Hepatocyte (in vitro differentiated cells): ENCODE data around the gene TMEM258. TPM values are rescaled to one million over a fixed set of nuclear protein-coding genes. Genes with fewer than 3 reads are reported as not detected.

ENCODE experiments used
- DNase-seq: peaks from one replicate; pipeline ENCODE4 v3.0.0-alpha.2; 2016; ENCODE audit warnings: low spot score
- H2AFZ ChIP-seq: fragments of 200-600 bp; sonication (generic); 2 replicates; pipeline ENCODE4 v1.6.0; 2016; ENCODE audit warnings: antibody characterized with exemption, mild to moderate bottlenecking
- H3K27ac ChIP-seq: fragments of 200-600 bp; sonication (generic); 2 replicates; pipeline ENCODE4 v1.5.1; 2016; ENCODE audit warnings: mild to moderate bottlenecking
- H3K27me3 ChIP-seq: fragments of 200-600 bp; sonication (generic); 2 replicates; pipeline ENCODE4 v1.6.1; 2016
- H3K36me3 ChIP-seq: fragments of 200-600 bp; sonication (generic); replicated peaks from 2 replicates; pipeline ENCODE4 v1.5.1; 2016; ENCODE audit warnings: low read depth; ENCODE audit not compliant: insufficient read depth
- H3K4me1 ChIP-seq: fragments of 200-600 bp; sonication (generic); 2 replicates; pipeline ENCODE4 v1.5.1; 2016; ENCODE audit warnings: mild to moderate bottlenecking, moderate library complexity; ENCODE audit not compliant: insufficient read depth
- H3K4me2 ChIP-seq: fragments of 200-600 bp; sonication (generic); 2 replicates; pipeline ENCODE4 v1.6.0; 2016
- H3K4me3 ChIP-seq: fragments of 200-600 bp; sonication (generic); 2 replicates; pipeline ENCODE4 v1.5.1; 2016; ENCODE audit warnings: mild to moderate bottlenecking
- H3K79me2 ChIP-seq: fragments of 200-600 bp; sonication (generic); 2 replicates; pipeline ENCODE4 v1.6.0; 2017; ENCODE audit warnings: mild to moderate bottlenecking
- H3K9me2 ChIP-seq: fragments of 200-600 bp; sonication (generic); replicated peaks from 2 replicates; pipeline ENCODE4 v1.6.0; 2017; ENCODE audit warnings: mild to moderate bottlenecking; ENCODE audit not compliant: insufficient read depth
- H3K9me3 ChIP-seq: fragments of 200-600 bp; sonication (generic); 2 replicates; pipeline ENCODE4 v1.5.1; 2016; ENCODE audit warnings: low read depth, mild to moderate bottlenecking
- H4K20me1 ChIP-seq: fragments of 200-600 bp; sonication (generic); 2 replicates; pipeline ENCODE4 v1.6.0; 2016; ENCODE audit warnings: mild to moderate bottlenecking; ENCODE audit not compliant: insufficient read depth, poor library complexity, severe bottlenecking
- EZH2 ChIP-seq: fragments of 200-600 bp; sonication (generic); IDR thresholded peaks from 2 replicates; pipeline ENCODE4 v1.6.1; 2016; ENCODE audit warnings: antibody characterized with exemption, mild to moderate bottlenecking, borderline replicate concordance
- EZH2phosphoT487 ChIP-seq: fragments of 200-600 bp; sonication (generic); IDR thresholded peaks from one replicate; pipeline ENCODE4 v1.6.1; 2018; ENCODE audit warnings: antibody characterized with exemption, mild to moderate bottlenecking, low read depth, moderate library complexity; ENCODE audit not compliant: unreplicated experiment, severe bottlenecking
- WGBS: methylation state at CpG from one replicate; pipeline ENCODE4 v1.1.6; 2016; ENCODE audit warnings: low lambda C conversion rate; ENCODE audit errors: missing lambda C conversion rate; 5-methylcytosine and 5-hydroxymethylcytosine counted together
- polyA plus RNA-seq: library from polyadenylated mRNA; unstranded; fragments of >200 nt; fragmentation: Nextera tagmentation; extraction: Ambion mirVana; gene quantifications from 2 replicates; pipeline ENCODE4 v1.2.1, GENCODE V29; 2016
- total RNA-seq: library from RNA; depleted of rRNA; stranded (reverse); fragments of >200 nt; gene quantifications from 2 replicates; pipeline ENCODE4 v1.2.3, GENCODE V29; 2014
- TF ChIP-seq, protein P1 (sequence below): fragments of 200-600 bp; sonication (generic); IDR thresholded peaks from 2 replicates; pipeline ENCODE4 v1.5.1; 2016; ENCODE audit warnings: antibody characterized with exemption, mild to moderate bottlenecking; ENCODE audit not compliant: poor library complexity

Gene TMEM258
- total and polyA plus RNA-seq, 2 experiments from 2014 or later, result 64.7 to 253 TPM

DNA sequence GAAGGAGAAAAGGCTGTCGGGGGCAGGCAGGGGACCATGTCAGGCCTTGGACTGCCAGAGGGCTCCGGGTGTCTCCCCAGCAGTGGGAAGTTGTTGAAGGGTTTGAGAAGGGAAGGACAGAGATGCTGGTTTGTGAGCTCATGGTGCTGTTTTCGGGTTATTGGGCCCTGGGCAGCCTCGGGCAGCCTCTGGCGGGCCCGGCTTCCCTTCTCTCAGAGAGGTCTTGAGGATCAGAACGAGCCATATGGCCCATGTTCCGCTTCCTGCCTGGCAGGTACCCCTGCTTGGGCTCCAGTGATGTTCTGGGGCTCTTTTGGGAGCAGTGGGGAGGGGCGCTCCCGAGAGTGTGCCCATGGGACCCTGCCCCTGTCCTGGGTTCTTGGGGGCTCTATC, 30.2 kb downstream of the TMEM258 start:
- TF ChIP-seq EZH2 (no peak), EZH2phosphoT487 (no peak)
- TF ChIP-seq, protein P1, sequence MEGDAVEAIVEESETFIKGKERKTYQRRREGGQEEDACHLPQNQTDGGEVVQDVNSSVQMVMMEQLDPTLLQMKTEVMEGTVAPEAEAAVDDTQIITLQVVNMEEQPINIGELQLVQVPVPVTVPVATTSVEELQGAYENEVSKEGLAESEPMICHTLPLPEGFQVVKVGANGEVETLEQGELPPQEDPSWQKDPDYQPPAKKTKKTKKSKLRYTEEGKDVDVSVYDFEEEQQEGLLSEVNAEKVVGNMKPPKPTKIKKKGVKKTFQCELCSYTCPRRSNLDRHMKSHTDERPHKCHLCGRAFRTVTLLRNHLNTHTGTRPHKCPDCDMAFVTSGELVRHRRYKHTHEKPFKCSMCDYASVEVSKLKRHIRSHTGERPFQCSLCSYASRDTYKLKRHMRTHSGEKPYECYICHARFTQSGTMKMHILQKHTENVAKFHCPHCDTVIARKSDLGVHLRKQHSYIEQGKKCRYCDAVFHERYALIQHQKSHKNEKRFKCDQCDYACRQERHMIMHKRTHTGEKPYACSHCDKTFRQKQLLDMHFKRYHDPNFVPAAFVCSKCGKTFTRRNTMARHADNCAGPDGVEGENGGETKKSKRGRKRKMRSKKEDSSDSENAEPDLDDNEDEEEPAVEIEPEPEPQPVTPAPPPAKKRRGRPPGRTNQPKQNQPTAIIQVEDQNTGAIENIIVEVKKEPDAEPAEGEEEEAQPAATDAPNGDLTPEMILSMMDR, result no peak
- no peaks in the 10 kb centered on the region for H3K27me3 ChIP-seq
- peaks cover 79% of the 10 kb centered on the region for H3K4me1 ChIP-seq
- no peaks in the 10 kb centered on the region for H3K9me3 ChIP-seq
- H3K9me2 ChIP-seq, result no peaks in the 10 kb centered on the region
- WGBS, result 59% methylated on average over 7 of the region's 10 CpGs
- no peaks in the 10 kb centered on the region for H4K20me1 ChIP-seq
- no peak for DNase-seq
- peak overlapping the region; percentile 58 for H3K4me2 ChIP-seq
- H3K79me2 ChIP-seq, result peaks cover 88% of the 10 kb centered on the region
- no peak overlapping the region for H2AFZ ChIP-seq
- H3K27ac ChIP-seq, result peak overlapping the region; percentile 89
- no peaks in the 10 kb centered on the region for H3K36me3 ChIP-seq
- H3K4me3 ChIP-seq, result no peak overlapping the region

DNA sequence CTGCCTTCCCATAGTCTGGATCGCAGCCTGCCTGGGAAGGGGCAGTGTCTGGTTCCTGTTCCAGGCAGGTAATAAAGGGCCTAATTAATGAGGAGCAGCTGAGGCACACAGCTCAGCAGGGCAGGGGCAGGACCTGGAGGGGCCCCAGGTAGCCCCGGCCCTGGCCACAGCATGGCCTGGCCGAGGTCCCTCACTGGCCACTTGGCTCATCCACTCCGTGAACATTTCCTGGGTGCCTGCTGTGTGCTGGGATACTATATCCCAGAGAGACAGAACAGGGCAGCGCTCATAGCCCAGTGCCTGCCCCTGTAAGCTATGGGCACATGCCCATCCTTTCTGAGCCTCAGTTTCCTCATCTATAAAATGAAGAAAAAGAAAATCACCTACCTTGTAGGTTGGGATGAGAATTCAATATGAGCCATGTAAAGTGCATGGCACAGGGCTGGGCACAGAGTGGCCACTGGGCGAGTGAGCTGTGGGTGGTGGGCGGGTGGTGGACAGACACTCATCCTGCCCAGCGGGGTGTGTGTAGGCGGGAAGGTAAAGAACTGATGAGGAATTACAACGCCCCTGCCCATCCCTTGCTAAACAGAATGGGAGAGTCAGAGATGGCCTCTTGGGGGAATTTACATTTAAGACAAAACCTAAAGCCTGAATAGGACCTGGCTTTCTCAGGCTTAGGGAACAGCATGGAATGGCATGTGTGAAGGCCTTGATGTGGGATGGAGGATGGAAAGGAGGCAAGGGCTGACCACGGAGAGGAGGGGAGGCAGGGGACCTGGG, 30.8 kb downstream of the TMEM258 start:
- peak overlapping the region; percentile 89 for H3K27ac ChIP-seq
- H3K9me3 ChIP-seq, result no peaks in the 10 kb centered on the region
- TF ChIP-seq EZH2phosphoT487 (no peak), EZH2 (no peak)
- TF ChIP-seq, protein P1, result no peak
- no peak overlapping the region for H2AFZ ChIP-seq
- no peaks in the 10 kb centered on the region for H4K20me1 ChIP-seq
- H3K4me3 ChIP-seq, result no peak overlapping the region
- WGBS, result 67% methylated on average over 10 of the region's 11 CpGs
- H3K4me1 ChIP-seq, result peaks cover 79% of the 10 kb centered on the region
- peak overlapping the region; percentile 58 for H3K4me2 ChIP-seq
- no peak for DNase-seq
- H3K36me3 ChIP-seq, result no peaks in the 10 kb centered on the region
- no peaks in the 10 kb centered on the region for H3K9me2 ChIP-seq
- H3K79me2 ChIP-seq, result peaks cover 88% of the 10 kb centered on the region
- H3K27me3 ChIP-seq, result no peaks in the 10 kb centered on the region

DNA sequence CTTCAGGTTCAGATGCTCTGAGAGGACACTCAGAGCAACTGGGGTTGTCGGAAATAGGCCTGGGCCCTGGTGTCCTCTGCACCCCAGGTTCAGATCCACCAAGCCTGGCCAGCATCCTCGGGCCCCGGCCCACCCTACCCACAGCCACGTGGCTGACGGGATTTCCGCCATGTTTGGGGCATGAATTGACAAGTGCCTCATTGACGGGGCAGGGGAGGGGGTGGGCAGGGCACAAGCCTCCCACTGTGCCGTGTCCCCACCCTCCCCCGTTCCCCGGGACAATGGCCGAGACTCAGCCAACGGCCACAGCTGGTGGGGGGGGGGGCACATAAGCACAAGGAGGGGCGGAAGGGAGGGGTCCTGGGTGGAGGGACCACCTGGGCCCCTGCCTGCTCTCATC, 31.5 kb downstream of the TMEM258 start:
- Histone ChIP-seq H3K27ac (peak overlapping the region; percentile 89), H3K9me3 (no peaks in the 10 kb centered on the region), H4K20me1 (no peaks in the 10 kb centered on the region), H3K9me2 (no peaks in the 10 kb centered on the region), H3K4me2 (no peak overlapping the region), H3K27me3 (no peaks in the 10 kb centered on the region), H3K4me1 (peaks cover 79% of the 10 kb centered on the region), H3K79me2 (peaks cover 93% of the 10 kb centered on the region), H3K4me3 (no peak overlapping the region), H3K36me3 (no peaks in the 10 kb centered on the region), H2AFZ (no peak overlapping the region)
- no peak for TF ChIP-seq EZH2
- no peak for TF ChIP-seq EZH2phosphoT487
- TF ChIP-seq, protein P1, result no peak
- no peak for DNase-seq
- 93% methylated on average over 7 of the region's 13 CpGs for WGBS
